Measurements from ENCODE around the gene MORN3. TPM values are rescaled to one million over a fixed set of nuclear protein-coding genes. Genes with fewer than 3 reads are reported as not detected.

Gene MORN3
- total RNA-seq, 1 donor from 2014 or later = 0.79 TPM

DNA sequence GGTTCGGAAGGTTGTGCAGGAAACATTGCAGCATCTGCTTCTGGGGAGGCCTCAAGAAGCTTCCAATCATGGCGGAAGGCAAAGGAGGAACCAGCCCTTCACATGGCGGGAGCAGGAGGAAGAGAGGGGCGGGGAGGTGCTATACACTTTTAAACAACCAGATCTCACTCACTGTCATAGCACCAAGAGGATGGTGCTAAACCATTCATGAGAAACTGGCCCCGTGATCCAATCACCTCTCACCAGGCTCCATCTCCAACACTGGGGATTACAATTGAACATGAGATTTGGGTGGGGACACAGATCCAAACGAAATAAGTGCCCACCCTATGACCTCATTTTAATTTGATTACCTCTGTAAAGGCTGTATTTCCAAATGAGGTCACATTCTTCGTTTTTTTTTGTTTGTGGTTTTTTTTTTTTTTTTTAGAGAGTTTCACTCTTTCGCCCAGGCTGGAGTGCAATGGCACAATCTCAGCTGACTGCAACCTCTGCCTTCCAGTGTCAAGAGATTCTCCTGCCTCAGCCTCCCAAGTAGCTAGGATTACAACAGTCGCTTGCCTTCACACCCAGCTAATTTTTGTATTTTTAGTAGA lies 54.5 kb downstream of the MORN3 start:
- FAIRE-seq (no peak), DNase-seq (ENCODE audit: low read depth) (no peak)
- Histone ChIP-seq H3K4me3 (ENCODE audit: low read depth, low read length) (no peak overlapping the region), H3K27me3 (ENCODE audit: control insufficient read depth, insufficient read depth, low read length) (no peaks in the 10 kb centered on the region), H3K36me3 (ENCODE audit: control insufficient read depth, insufficient read depth, low read length) (no peaks in the 10 kb centered on the region)
- TF ChIP-seq, protein P1, sequence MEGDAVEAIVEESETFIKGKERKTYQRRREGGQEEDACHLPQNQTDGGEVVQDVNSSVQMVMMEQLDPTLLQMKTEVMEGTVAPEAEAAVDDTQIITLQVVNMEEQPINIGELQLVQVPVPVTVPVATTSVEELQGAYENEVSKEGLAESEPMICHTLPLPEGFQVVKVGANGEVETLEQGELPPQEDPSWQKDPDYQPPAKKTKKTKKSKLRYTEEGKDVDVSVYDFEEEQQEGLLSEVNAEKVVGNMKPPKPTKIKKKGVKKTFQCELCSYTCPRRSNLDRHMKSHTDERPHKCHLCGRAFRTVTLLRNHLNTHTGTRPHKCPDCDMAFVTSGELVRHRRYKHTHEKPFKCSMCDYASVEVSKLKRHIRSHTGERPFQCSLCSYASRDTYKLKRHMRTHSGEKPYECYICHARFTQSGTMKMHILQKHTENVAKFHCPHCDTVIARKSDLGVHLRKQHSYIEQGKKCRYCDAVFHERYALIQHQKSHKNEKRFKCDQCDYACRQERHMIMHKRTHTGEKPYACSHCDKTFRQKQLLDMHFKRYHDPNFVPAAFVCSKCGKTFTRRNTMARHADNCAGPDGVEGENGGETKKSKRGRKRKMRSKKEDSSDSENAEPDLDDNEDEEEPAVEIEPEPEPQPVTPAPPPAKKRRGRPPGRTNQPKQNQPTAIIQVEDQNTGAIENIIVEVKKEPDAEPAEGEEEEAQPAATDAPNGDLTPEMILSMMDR (IDR thresholded peaks at IDR 0.05; ENCODE audit: insufficient read depth, low read length, severe bottlenecking) = no peak

DNA sequence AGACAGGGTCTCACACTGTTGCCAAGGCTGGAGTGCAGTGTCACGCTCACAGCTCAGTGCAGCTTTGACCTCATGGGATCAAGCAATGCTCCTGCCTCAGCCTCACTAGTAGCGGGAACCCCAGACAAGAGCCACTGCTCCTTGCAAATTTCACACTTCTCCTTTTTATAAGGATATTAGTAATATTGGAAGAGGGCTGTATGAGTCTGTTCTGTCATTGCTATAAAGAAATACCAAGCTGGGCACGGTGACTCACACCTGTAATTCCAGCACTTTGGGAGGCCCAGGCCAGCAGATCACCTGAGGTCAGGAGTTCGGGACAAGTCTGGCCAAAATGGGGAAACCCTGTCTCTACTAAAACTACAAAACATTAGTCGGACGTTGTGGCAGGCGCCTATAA lies 56.0 kb downstream of the MORN3 start:
- H3K4me3 ChIP-seq (ENCODE audit: low read depth, low read length) = no peak overlapping the region
- FAIRE-seq (no peak), DNase-seq (ENCODE audit: low read depth) (no peak)
- no peaks in the 10 kb centered on the region for H3K36me3 ChIP-seq (ENCODE audit: control insufficient read depth, insufficient read depth, low read length)
- TF ChIP-seq, protein P1 (IDR thresholded peaks at IDR 0.05; ENCODE audit: insufficient read depth, low read length, severe bottlenecking) = no peak
- H3K27me3 ChIP-seq (ENCODE audit: control insufficient read depth, insufficient read depth, low read length) = no peaks in the 10 kb centered on the region

- H3K36me3 ChIP-seq (ENCODE audit: control insufficient read depth, insufficient read depth, low read length) = no peaks in the 10 kb centered on the region
- FAIRE-seq (no peak), DNase-seq (ENCODE audit: low read depth) (no peak)
- TF ChIP-seq, protein P1 (IDR thresholded peaks at IDR 0.05; ENCODE audit: insufficient read depth, low read length, severe bottlenecking) = no peak
- H3K4me3 ChIP-seq (ENCODE audit: low read depth, low read length) = no peak overlapping the region
- no peaks in the 10 kb centered on the region for H3K27me3 ChIP-seq (ENCODE audit: control insufficient read depth, insufficient read depth, low read length)
Measured at GRCh38 chr12:121611306-121611705, 58.1 kb downstream of the MORN3 start.

DNA sequence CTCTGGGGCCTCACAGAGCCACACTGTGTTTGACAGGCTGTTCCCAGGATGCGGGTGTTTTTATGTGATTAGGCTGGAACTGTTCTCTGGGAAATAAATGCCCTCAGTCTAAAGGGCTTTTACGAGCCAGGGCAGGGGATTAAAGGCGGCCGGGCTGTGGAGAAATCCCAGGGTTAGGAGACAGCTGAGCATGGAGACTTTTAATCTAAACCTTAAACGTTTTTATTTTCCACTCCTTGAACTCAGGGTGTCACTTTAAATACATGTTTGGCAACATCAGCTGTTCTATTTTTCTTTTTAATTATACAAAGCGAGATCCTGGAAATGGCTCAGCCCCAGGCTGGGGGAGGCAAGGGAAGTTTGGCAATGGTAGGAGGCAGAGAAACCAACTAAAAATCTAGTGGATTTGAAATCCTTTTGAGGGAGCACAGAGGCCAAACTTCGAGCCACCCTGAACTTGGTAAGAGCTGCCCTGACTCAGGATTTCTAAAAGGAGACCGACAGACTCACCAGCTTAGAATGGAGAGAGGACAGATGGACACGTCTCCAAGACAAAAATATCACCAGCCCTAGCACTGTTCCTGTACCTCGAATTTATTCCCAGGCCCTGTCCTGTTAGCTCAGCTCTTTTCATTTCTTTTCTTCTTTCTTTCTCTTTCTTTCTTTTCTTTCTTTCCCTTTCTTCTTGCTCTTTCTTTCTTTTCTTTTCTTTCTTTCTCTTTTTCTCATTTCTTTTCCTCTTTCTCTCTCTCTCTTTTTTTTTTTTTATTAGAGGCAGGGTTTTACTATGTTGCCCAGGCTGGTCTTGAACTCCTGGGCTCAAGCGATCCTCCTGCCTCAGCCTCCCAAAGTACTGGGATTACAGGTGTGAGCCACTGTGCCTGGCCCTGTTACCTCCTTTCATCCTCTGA lies 59.0 kb downstream of the MORN3 start:
- DNase-seq (ENCODE audit: low read depth) (no peak), FAIRE-seq (no peak)
- Histone ChIP-seq H3K4me3 (ENCODE audit: low read depth, low read length) (no peak overlapping the region), H3K27me3 (ENCODE audit: control insufficient read depth, insufficient read depth, low read length) (no peaks in the 10 kb centered on the region), H3K36me3 (ENCODE audit: control insufficient read depth, insufficient read depth, low read length) (no peaks in the 10 kb centered on the region)
- TF ChIP-seq, protein P1 (IDR thresholded peaks at IDR 0.05; ENCODE audit: insufficient read depth, low read length, severe bottlenecking) = no peak

DNA sequence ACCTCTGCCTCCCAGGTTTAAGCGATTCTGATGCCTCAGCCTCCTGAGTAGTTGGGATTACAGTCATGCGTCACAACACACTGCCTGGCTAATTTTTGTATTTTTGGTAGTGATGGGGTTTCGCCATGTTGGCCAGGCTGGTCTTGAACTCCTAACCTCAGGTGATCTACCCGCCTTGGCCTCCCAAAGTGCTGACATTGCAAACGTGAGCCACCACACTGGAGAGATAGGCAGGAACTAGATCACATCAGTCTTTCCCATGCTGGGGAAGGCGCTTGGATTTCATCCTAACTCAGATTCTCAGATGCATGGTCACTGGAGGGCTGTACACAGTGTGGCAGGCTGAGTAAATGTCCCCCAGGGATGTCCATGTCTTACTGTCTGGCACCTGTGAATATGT lies 61.2 kb downstream of the MORN3 start:
- H3K4me3 ChIP-seq (ENCODE audit: low read depth, low read length) = no peak overlapping the region
- TF ChIP-seq, protein P1 (IDR thresholded peaks at IDR 0.05; ENCODE audit: insufficient read depth, low read length, severe bottlenecking) = no peak
- H3K27me3 ChIP-seq (ENCODE audit: control insufficient read depth, insufficient read depth, low read length) = no peaks in the 10 kb centered on the region
- H3K36me3 ChIP-seq (ENCODE audit: control insufficient read depth, insufficient read depth, low read length) = no peaks in the 10 kb centered on the region
- DNase-seq (ENCODE audit: low read depth) (no peak), FAIRE-seq (no peak)

All from bronchial epithelial cell (primary cell).